Measurements from ENCODE around the gene COLEC12. TPM values are rescaled to one million over a fixed set of nuclear protein-coding genes. Genes with fewer than 3 reads are reported as not detected.

The COLEC12 gene
- total RNA-seq, 1 donor from 2014 or later, result 1.5 TPM

GRCh38 chr18:506264-506663, 5.8 kb upstream of the COLEC12 start:
- DNase-seq (ENCODE audit: low read depth), result no peak

- DNase-seq (ENCODE audit: low read depth), result no peak
Observed at GRCh38 chr18:505483-506122, 5.1 kb upstream of the COLEC12 start.

- DNase-seq (ENCODE audit: low read depth), result no peak
Observed at GRCh38 chr18:501406-501714, 859 bp upstream of the COLEC12 start.

DNA sequence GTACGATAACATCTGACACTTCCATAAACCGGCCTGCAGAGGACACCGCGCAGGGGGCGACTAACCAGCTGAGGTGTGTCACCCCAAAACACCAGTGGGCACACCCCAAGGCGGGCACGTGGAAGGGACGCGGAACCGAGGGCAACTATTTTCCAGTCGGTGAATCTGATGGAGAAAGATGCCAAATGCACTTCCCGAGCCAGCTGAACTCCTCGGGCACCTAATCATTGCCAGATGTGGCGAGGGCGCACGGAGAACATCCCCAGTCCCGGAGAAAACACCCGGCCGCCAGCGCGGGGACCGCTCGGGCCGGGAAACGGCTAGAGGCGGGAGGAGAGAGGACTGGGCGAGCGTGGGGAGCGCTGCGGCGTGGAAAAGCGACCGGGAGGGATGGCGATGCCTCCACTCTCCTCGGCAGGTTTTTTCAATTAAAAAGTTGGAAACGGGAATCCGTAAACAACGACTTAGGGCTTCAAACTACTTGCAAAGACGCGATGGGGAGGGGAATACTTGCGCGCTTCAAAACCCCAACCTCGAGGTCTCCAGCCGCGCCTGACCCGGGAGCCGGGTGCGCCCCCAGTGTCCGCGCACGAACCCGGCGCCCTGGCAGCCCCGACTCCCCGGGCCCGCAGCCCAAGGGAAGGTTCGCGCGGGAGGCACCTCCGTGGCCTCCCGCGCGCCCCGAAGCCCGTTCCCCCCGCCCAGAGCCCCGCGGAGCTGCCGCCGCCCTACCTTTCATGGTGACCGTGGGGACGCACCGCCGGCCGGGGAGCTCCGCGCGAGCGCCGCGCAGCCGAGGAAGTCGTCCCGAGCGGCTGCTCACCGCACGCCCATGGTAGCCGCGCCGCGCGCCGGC, 497 bp downstream of the COLEC12 start:
- DNase-seq (ENCODE audit: low read depth), result peak; percentile 41

DNA sequence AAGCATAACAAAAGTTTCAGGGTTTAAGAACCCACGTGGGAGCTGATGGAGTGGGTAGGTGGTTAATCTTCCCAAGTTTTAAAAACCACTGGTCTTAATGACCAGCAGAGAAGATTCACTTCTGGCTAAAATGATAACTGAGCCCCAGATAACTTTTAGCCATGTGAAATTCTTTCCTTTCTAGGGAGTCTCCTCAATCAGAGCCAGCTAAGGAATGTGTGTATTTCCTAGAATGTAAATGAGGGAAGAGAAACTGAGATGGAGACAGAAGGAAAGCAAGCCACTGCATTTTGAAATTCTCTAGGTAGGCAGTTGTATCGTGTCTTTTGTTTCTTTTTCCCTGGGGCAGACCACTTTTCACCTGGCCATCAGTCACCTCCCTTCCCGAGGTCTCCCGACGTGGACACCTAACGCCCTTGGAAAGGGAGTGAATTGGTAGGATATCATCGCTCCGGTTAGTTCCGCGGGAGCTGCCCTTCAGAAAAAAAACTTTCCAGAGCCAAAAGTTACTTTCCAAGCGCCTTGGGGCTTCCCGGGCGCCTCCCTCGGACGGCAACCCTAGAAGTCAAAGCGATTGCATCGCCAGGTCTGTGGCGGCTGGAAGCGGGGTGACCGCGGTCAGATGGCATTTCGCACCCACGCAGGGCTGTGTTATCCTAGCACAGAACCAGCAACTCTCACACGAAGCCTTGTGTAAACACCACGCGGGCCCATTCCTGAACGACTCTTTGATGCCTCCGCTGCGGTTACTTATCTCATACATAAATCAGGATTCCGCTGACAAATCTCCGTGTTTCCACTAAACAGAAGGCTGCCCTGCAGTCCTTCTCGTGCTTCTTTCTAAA, 1.3 kb downstream of the COLEC12 start:
- peak; percentile 33 for DNase-seq (ENCODE audit: low read depth)

GRCh38 chr18:497688-498087, 2.8 kb downstream of the COLEC12 start:
- DNase-seq (ENCODE audit: low read depth), result no peak

- no peak for DNase-seq (ENCODE audit: low read depth)
Observed at GRCh38 chr18:495452-495851, 5.0 kb downstream of the COLEC12 start.

DNA sequence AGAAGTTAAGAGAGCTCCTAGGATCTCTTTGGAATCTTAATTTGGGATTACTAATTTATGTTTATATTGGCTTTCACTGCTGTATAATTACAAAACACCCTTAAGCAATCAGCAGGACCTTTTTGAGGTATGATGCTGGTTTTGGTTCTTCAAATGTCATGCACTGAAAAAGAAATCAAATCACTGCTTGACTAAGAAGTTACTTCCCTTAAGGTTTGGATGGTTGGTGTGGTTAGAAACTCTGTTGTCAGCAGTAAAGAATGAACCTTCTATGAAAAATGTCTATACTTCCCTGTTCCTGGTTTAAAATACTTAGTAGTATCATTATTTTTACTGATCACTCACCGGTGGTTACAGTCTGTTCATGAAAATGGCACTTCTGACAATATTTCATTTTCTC, 5.5 kb downstream of the COLEC12 start:
- no peak for DNase-seq (ENCODE audit: low read depth)

GRCh38 chr18:493986-494983, 6.2 kb downstream of the COLEC12 start:
- no peak for DNase-seq (ENCODE audit: low read depth)

DNA sequence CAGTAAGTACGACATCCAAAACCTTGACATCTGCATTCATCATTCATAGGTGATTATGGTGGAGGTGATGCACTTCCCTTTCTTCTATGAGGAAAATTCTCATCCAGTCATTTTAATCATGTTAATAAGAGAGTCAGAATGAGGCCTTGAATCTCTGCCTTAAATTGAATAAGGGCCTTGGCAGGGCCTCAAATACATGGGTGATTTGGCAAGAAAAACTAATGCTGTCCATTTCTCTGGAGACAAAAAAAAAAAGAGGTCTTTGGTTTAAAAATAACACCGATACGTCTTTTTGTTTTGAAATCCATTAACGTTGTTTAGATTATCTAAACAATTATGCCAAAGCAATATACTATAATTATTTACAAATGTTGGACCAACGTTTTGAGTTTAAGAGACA, 8.1 kb downstream of the COLEC12 start:
- DNase-seq (ENCODE audit: low read depth), result no peak

GRCh38 chr18:490624-491023, 9.9 kb downstream of the COLEC12 start:
- DNase-seq (ENCODE audit: low read depth), result no peak

GRCh38 chr18:490024-490366, 10.5 kb downstream of the COLEC12 start:
- DNase-seq (ENCODE audit: low read depth), result no peak

GRCh38 chr18:489244-490023, 11.1 kb downstream of the COLEC12 start:
- no peak for DNase-seq (ENCODE audit: low read depth)

- no peak for DNase-seq (ENCODE audit: low read depth)
Observed at GRCh38 chr18:486929-487740, 13.4 kb downstream of the COLEC12 start.

DNA sequence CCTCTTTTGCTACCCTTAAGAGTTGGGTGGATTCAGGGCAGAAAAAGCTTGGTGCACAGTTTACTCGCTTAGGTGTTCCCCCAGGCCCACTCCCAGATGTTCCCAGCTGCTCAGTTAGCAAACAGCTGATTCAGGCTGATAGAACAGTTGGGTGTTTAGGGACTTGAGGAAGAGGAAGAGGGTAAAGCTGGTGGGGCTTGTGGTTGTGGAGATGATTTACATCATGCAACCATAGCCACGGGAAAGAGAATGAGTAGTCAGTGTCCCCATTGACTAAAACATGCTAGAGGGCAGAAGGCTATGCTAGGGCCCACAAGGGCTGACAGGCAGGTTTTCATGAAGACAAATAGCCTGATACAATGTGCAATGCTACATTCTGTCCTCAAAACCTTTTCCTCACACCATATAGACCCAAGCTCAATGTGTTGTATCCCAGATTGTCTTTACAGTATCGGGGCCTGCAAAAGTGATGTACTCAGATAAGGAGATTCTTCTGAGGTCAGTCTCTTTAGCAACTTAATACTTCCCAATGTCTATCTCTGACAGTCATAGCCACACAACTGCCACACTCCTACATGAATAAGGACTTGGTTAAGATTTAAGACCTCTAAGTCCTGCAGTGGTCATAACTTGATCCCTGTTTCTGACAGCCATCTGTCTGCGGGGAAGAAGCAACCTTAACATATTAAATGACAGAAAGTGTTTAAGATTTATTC, 15.6 kb downstream of the COLEC12 start:
- DNase-seq (ENCODE audit: low read depth), result peak; percentile 58

DNA sequence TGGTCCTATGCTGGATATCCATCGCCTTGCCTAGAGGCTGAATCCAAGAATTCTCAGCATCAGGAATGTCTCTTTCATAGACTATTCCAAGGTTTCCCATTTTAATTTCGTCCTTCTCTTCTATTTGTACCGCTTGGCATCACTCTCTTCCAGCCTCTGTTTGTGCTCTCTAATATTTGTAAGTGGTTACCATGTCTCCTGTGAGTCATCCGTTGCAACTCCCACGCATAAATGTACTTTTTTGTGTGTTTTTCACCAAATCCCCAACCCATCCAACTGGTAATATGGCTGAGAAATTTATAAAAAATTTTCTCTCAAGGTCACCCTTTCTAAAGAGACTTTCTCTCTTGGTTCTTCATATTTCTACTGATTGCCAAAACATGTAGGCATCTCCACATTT, 21.8 kb downstream of the COLEC12 start:
- DNase-seq (ENCODE audit: low read depth), result peak; percentile 47

GRCh38 chr18:477565-477964, 22.9 kb downstream of the COLEC12 start:
- no peak for DNase-seq (ENCODE audit: low read depth)

DNA sequence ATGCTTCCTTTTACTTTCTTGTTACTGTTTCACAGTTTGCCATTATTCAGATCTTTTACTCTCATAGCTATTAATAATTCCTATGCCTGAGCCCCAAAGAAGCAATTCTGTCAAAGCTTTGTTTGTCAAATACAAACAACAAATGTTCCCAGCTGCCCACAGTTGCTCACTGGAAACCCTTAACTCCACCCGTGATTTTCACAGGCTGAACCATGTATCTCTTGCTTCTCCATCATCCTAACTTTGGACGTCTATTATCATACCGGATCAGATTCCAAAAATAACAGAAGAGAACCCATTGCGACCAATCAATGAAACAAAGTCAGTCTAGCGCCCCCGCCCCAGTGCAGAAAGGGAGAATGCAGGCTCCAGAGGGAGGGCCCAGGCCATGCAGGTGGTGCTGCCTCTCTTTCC, 24.2 kb downstream of the COLEC12 start:
- DNase-seq (ENCODE audit: low read depth), result peak; percentile 48

All from myocyte (in vitro differentiated cells).